Measurements from ENCODE around the gene PMF1. TPM values are rescaled to one million over a fixed set of nuclear protein-coding genes. Genes with fewer than 3 reads are reported as not detected.

PMF1 gene
- total RNA-seq, 1 donor from 2014 or later, result 47.4 TPM

GRCh38 chr1:156260896-156261295 lies 48.1 kb downstream of the PMF1 start:
- intact Hi-C loops (cut with DNase I), result no loop called here
- no peak for TF ChIP-seq CTCF (IDR thresholded peaks at IDR 0.05)
- DNase-seq (no peak), ATAC-seq (no peak)
- Histone ChIP-seq H3K4me1 (no peaks in the 10 kb centered on the region), H3K27ac (no peak overlapping the region), H3K36me3 (peaks cover 93% of the 10 kb centered on the region), H3K4me3 (no peak overlapping the region), H3K9me3 (no peaks in the 10 kb centered on the region), H3K27me3 (no peaks in the 10 kb centered on the region)

- Histone ChIP-seq H3K36me3 (peaks cover 94% of the 10 kb centered on the region), H3K4me3 (no peak overlapping the region), H3K27me3 (no peaks in the 10 kb centered on the region), H3K9me3 (no peaks in the 10 kb centered on the region), H3K4me1 (no peaks in the 10 kb centered on the region), H3K27ac (no peak overlapping the region)
- ATAC-seq (no peak), DNase-seq (no peak)
- TF ChIP-seq CTCF (IDR thresholded peaks at IDR 0.05), result no peak
- intact Hi-C loops (cut with DNase I), result no loop called here
These were observed 49.9 kb downstream of the PMF1 start for GRCh38 chr1:156262461-156263287.

GRCh38 chr1:156263288-156263655 lies 50.5 kb downstream of the PMF1 start:
- Histone ChIP-seq H3K27me3 (no peaks in the 10 kb centered on the region), H3K9me3 (no peaks in the 10 kb centered on the region), H3K4me3 (no peak overlapping the region), H3K36me3 (peaks cover 94% of the 10 kb centered on the region), H3K27ac (no peak overlapping the region), H3K4me1 (no peaks in the 10 kb centered on the region)
- TF ChIP-seq CTCF (IDR thresholded peaks at IDR 0.05), result no peak
- DNase-seq, result no peak
- peak; percentile 6 for ATAC-seq
- intact Hi-C loops (cut with DNase I), result no loop called here

GRCh38 chr1:156266051-156266450 lies 53.2 kb downstream of the PMF1 start:
- DNase-seq, result no peak
- Histone ChIP-seq H3K9me3 (no peaks in the 10 kb centered on the region), H3K27me3 (no peaks in the 10 kb centered on the region), H3K4me1 (no peaks in the 10 kb centered on the region), H3K27ac (no peak overlapping the region), H3K4me3 (no peak overlapping the region), H3K36me3 (peaks cover 93% of the 10 kb centered on the region)
- intact Hi-C loops (cut with DNase I), result no loop called here
- no peak for TF ChIP-seq CTCF (IDR thresholded peaks at IDR 0.05)
- ATAC-seq, result no peak

- Histone ChIP-seq H3K27ac (no peak overlapping the region), H3K27me3 (no peaks in the 10 kb centered on the region), H3K36me3 (peaks cover 93% of the 10 kb centered on the region), H3K4me1 (no peaks in the 10 kb centered on the region), H3K4me3 (no peak overlapping the region), H3K9me3 (no peaks in the 10 kb centered on the region)
- TF ChIP-seq CTCF (IDR thresholded peaks at IDR 0.05), result no peak
- DNase-seq (no peak), ATAC-seq (no peak)
- intact Hi-C loops (cut with DNase I), result no loop called here
These were observed 55.5 kb downstream of the PMF1 start for GRCh38 chr1:156268336-156268735.

All from upper lobe of right lung (tissue), 1 donor.